Neutrophil (primary cell): ENCODE data around the gene ZFAND2B.
A peak's percentile ranks its signal among the peaks of the same experiment; 100 is the strongest.

Experiments
- H3K27ac ChIP-seq: fragments of 200-600 bp; sonication (generic); 2 replicates; pipeline ENCODE4 v1.5.1; 2016; ENCODE audit warnings: mild to moderate bottlenecking, moderate library complexity
- H3K27me3 ChIP-seq: fragments of 200-600 bp; sonication (generic); 2 replicates; pipeline ENCODE4 v1.6.0; 2016; ENCODE audit warnings: mild to moderate bottlenecking
- H3K36me3 ChIP-seq: fragments of 200-600 bp; sonication (generic); 2 replicates; pipeline ENCODE4 v1.5.1; 2017
- H3K4me1 ChIP-seq, 2 experiments: fragments of 200-600 bp in 1 of 2; sonication (generic) in 1 of 2; 1 replicate in 1 of 2; 2 replicates in 1 of 2; pipeline versions ENCODE4 v1.5.1 to v1.6.1; 2013 to 2016; ENCODE audit warnings: low read depth in 1 of 2, low read length in 1 of 2, mild to moderate bottlenecking in 1 of 2, moderate library complexity in 1 of 2; ENCODE audit not compliant: control insufficient read depth in 1 of 2, insufficient read depth in 1 of 2
- H3K4me3 ChIP-seq, 2 experiments: fragments of 200-600 bp in 1 of 2; sonication (generic) in 1 of 2; 1 replicate in 1 of 2; 2 replicates in 1 of 2; pipeline ENCODE4 v1.5.1; 2013 to 2016; ENCODE audit warnings: low read depth in 1 of 2, low read length in 1 of 2, mild to moderate bottlenecking in 1 of 2, moderate library complexity in 1 of 2
- H3K9me3 ChIP-seq: fragments of 200-600 bp; sonication (generic); 2 replicates; pipeline ENCODE4 v1.5.1; 2016
- TF ChIP-seq, protein P1 (sequence below): fragments of 200-600 bp; sonication (generic); IDR thresholded peaks from 2 replicates; pipeline ENCODE4 v1.5.1; 2016; ENCODE audit warnings: antibody characterized with exemption

ZFAND2B gene

DNA sequence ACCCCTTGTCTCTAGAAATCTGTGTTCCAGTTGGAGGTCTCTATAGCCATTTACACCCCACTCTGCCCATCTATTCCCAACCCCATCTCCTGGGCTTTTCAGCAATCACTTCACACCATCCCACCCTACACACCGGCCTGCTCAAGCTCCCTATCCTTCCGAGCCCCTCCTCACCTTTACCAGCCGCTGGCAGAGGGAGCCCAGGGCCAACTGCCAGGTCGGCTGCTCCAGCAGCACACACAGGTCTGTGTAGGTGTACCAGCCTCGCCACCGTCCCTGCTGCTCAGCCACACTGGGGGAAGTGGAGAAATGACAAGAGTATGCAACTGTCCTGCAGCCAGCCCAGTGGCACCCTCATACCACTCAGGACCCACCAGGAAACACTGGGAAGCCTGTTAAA is 33.4 kb upstream of the ZFAND2B start:
- H3K4me1 ChIP-seq: peaks cover 18 to 29% of the 10 kb centered on the region in 2 experiments
- H3K27me3 ChIP-seq: no peaks in the 10 kb centered on the region
- no peak overlapping the region for H3K27ac ChIP-seq
- peaks cover 36% of the 10 kb centered on the region for H3K36me3 ChIP-seq
- H3K9me3 ChIP-seq: no peaks in the 10 kb centered on the region
- H3K4me3 ChIP-seq: no peak overlapping the region
- TF ChIP-seq, protein P1, sequence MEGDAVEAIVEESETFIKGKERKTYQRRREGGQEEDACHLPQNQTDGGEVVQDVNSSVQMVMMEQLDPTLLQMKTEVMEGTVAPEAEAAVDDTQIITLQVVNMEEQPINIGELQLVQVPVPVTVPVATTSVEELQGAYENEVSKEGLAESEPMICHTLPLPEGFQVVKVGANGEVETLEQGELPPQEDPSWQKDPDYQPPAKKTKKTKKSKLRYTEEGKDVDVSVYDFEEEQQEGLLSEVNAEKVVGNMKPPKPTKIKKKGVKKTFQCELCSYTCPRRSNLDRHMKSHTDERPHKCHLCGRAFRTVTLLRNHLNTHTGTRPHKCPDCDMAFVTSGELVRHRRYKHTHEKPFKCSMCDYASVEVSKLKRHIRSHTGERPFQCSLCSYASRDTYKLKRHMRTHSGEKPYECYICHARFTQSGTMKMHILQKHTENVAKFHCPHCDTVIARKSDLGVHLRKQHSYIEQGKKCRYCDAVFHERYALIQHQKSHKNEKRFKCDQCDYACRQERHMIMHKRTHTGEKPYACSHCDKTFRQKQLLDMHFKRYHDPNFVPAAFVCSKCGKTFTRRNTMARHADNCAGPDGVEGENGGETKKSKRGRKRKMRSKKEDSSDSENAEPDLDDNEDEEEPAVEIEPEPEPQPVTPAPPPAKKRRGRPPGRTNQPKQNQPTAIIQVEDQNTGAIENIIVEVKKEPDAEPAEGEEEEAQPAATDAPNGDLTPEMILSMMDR: no peak

DNA sequence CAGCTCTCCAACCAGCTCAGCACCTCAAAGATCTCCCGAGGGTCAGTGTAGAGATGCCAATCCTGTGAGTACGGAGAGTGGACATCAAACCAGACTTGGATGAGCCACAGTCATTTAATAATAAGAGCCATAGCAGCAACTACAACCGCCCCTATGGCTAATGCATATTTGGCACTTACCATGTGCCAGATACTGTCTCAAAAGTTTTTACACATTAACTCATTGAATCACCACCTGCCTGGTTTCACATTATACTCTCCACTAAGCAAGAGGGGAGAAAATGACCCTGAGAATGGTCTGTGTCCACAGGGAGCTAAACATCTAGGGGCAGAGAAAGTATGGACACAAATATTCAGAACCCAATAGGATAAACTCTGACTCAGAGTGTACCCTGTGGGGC is 32.4 kb upstream of the ZFAND2B start:
- Histone ChIP-seq H3K36me3 (peaks cover 36% of the 10 kb centered on the region), H3K4me1 (peaks cover 25 to 36% of the 10 kb centered on the region in 2 experiments), H3K9me3 (no peaks in the 10 kb centered on the region), H3K27me3 (no peaks in the 10 kb centered on the region), H3K27ac (no peak overlapping the region), H3K4me3 (no peak overlapping the region)
- TF ChIP-seq, protein P1: no peak

DNA sequence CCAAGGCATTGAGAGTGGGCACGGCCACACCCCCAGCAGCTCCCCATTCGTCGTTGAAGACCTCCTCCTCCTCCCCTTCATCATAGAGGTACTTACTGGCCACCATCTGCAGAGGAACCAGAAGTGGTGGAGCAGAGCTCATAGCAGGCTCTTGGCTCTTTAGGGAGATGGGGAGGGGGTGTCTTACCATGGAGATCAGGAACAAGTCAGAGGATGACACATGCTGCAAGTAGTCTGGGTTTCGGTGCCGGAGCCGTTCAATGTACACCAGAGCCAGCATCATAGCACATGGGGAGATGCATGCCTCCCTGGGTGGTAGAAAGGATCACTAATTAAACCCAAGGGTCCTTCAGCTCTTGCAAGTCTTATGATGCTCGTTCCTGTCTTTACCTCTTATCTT is 31.8 kb upstream of the ZFAND2B start:
- Histone ChIP-seq H3K36me3 (peaks cover 42% of the 10 kb centered on the region), H3K27me3 (no peaks in the 10 kb centered on the region), H3K4me3 (no peak overlapping the region), H3K27ac (no peak overlapping the region), H3K9me3 (no peaks in the 10 kb centered on the region), H3K4me1 (peaks cover 31 to 42% of the 10 kb centered on the region in 2 experiments)
- TF ChIP-seq, protein P1: no peak

DNA sequence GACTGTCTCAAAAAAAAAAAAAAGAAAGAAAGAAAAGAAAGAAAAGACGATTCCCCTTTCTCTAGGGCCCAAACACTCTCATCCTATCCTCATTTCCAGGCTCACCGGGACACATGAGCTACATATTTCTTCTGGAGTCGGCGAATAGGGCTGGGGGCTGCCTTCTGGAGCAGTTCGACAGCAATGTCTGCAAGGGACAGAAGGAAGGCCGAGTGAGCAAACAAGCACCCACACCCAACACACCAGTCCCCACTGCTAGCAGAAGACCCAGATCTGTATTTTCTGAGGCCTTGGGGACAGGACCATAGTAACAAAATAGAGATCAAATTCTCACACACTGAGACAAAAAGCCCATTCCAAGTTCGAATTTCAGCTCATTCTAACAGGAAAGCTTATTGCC is 31.1 kb upstream of the ZFAND2B start:
- peak overlapping the region; percentile 84 to 95 for H3K4me3 ChIP-seq
- H3K4me1 ChIP-seq: peaks cover 38 to 49% of the 10 kb centered on the region in 2 experiments
- H3K27ac ChIP-seq: peak overlapping the region; percentile 100
- H3K27me3 ChIP-seq: no peaks in the 10 kb centered on the region
- H3K36me3 ChIP-seq: peaks cover 49% of the 10 kb centered on the region
- TF ChIP-seq, protein P1: no peak
- no peaks in the 10 kb centered on the region for H3K9me3 ChIP-seq

DNA sequence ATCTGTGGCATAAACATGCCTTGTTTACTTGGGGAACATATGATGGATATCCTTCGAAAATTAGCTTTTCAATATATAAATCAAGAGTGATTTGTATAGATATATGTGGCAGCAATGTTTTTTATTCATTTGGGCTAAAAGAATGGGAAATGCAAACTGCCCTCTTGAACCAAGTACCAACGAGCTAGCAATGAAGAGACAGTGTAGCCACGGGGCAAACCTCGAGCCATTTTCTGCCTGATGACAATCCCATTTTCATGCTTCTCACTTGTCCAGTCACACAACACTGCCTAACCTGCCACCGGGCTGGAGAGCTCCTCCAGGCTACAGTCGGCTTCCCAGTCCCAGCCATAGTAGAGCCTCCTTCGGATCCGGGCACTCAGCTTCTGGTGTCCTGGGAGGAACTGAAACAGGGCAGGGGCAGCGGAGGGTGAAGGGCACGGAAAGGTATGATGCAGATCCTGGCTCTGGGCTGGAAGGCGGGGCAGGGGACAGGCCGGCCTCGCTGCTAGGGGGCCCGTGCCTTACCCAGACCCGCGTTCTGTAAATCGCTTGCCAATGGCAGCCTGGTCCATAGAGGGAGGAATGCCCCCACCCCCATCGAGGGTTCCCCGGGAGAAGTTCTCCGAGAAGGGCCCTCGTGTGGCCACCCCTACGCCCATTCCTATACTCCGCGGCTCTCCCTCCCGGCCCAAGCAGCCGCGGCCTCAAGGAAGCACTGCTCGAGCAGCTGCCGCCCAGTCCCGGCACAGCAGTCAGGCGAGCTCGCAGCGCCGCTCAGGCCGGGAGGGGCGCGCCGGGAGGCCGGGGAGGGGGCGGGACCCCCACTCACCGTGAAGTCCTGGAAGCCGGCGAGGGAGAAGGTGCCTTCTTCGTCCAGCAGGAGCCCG is 30.4 kb upstream of the ZFAND2B start:
- H3K9me3 ChIP-seq: no peaks in the 10 kb centered on the region
- H3K27me3 ChIP-seq: no peaks in the 10 kb centered on the region
- peaks cover 45 to 56% of the 10 kb centered on the region in 2 experiments for H3K4me1 ChIP-seq
- peak overlapping the region; percentile 84 to 95 for H3K4me3 ChIP-seq
- TF ChIP-seq, protein P1: no peak
- H3K27ac ChIP-seq: peak overlapping the region; percentile 100
- H3K36me3 ChIP-seq: peaks cover 56% of the 10 kb centered on the region
